Neuronal stem cell (in vitro differentiated cells): Measurements from ENCODE around the gene CCDC187.

Experiments
- DNase-seq: peaks from one replicate; pipeline ENCODE4 v3.0.0-alpha.2; 2013; ENCODE audit warnings: low spot score
- H2AFZ ChIP-seq: one replicate; pipeline ENCODE4 v1.6.1; 2013; ENCODE audit warnings: mild to moderate bottlenecking, low read length, inconsistent platforms
- H2AK5ac ChIP-seq: 2 replicates; pipeline ENCODE4 v1.6.1; 2013; ENCODE audit warnings: low read depth, mild to moderate bottlenecking, inconsistent platforms, low read length, moderate library complexity, mixed read lengths
- H2BK120ac ChIP-seq: 2 replicates; pipeline ENCODE4 v1.6.1; 2013; ENCODE audit warnings: low read depth, mild to moderate bottlenecking, inconsistent platforms, low read length, moderate library complexity, mixed read lengths
- H2BK12ac ChIP-seq: one replicate; pipeline ENCODE4 v1.6.1; 2013; ENCODE audit warnings: low read length, inconsistent platforms
- H2BK15ac ChIP-seq: 2 replicates; pipeline ENCODE4 v1.6.1; 2013; ENCODE audit warnings: mild to moderate bottlenecking, low read length, inconsistent platforms, mixed read lengths
- H2BK5ac ChIP-seq: one replicate; pipeline ENCODE4 v1.6.1; 2013; ENCODE audit warnings: inconsistent platforms, mild to moderate bottlenecking, low read length, moderate library complexity
- H3K14ac ChIP-seq: one replicate; pipeline ENCODE4 v1.6.1; 2013; ENCODE audit warnings: low read length, inconsistent platforms
- H3K18ac ChIP-seq: 2 replicates; pipeline ENCODE4 v1.6.1; 2013; ENCODE audit warnings: low read length, inconsistent platforms
- H3K23ac ChIP-seq: 2 replicates; pipeline ENCODE4 v1.6.1; 2013; ENCODE audit warnings: low read depth, mild to moderate bottlenecking, mixed read lengths, low read length, inconsistent platforms; ENCODE audit not compliant: poor library complexity
- H3K27ac ChIP-seq: replicated peaks from 3 replicates; pipeline ENCODE4 v1.5.1; 2013; ENCODE audit warnings: low read length, inconsistent platforms
- H3K27me3 ChIP-seq, 3 experiments: 2 replicates each; pipeline ENCODE4 v1.6.1; 2013; ENCODE audit warnings: low read length in 3 of 3, mild to moderate bottlenecking in 2 of 3, inconsistent platforms in 1 of 3, low read depth in 1 of 3, mixed read lengths in 1 of 3, moderate library complexity in 1 of 3; ENCODE audit not compliant: control insufficient read depth in 3 of 3, insufficient read depth in 3 of 3
- H3K36me3 ChIP-seq, 2 donors: replicated peaks in 1 of 2; 2 replicates each; pipeline ENCODE4 v1.6.1; 2013; ENCODE audit warnings: low read length in 2 of 2; ENCODE audit not compliant: control insufficient read depth in 2 of 2, insufficient read depth in 2 of 2
- H3K4ac ChIP-seq: 2 replicates; pipeline ENCODE4 v1.6.1; 2013; ENCODE audit warnings: inconsistent platforms, mild to moderate bottlenecking, low read length, moderate library complexity
- H3K4me1 ChIP-seq, 2 donors: 1 replicate in 1 of 2; 2 replicates in 1 of 2; pipeline ENCODE4 v1.6.1; 2013; ENCODE audit warnings: low read length in 2 of 2, low read depth in 1 of 2; ENCODE audit not compliant: control insufficient read depth in 2 of 2, insufficient read depth in 1 of 2
- H3K4me2 ChIP-seq: one replicate; pipeline ENCODE4 v1.6.1; 2013; ENCODE audit warnings: mild to moderate bottlenecking, low read length, inconsistent platforms; ENCODE audit not compliant: insufficient read depth, poor library complexity, severe bottlenecking
- H3K4me3 ChIP-seq, 2 donors: 2 replicates each; pipeline ENCODE4 v1.5.1; 2013; ENCODE audit warnings: low read length in 2 of 2, mild to moderate bottlenecking in 2 of 2, inconsistent platforms in 1 of 2, moderate library complexity in 1 of 2
- H3K79me1 ChIP-seq: one replicate; pipeline ENCODE4 v1.6.1; 2013; ENCODE audit warnings: low read depth, mild to moderate bottlenecking, inconsistent platforms, low read length, moderate library complexity
- H3K9ac ChIP-seq: one replicate; pipeline ENCODE4 v1.6.1; 2013; ENCODE audit warnings: mild to moderate bottlenecking, low read depth, low read length, inconsistent platforms; ENCODE audit not compliant: poor library complexity
- H3K9me3 ChIP-seq, 2 donors: replicated peaks in 1 of 2; 2 replicates each; pipeline versions ENCODE3 to v1.6.1; 2013; ENCODE audit warnings: low read length in 2 of 2, mild to moderate bottlenecking in 2 of 2, inconsistent platforms in 1 of 2, low read depth in 1 of 2, mixed read lengths in 1 of 2, moderate library complexity in 1 of 2; ENCODE audit not compliant: control insufficient read depth in 2 of 2, insufficient read depth in 1 of 2
- H4K8ac ChIP-seq: one replicate; pipeline ENCODE4 v1.6.1; 2013; ENCODE audit warnings: low read depth, mild to moderate bottlenecking, inconsistent platforms, low read length, moderate library complexity
- H4K91ac ChIP-seq: one replicate; pipeline ENCODE4 v1.6.1; 2013; ENCODE audit warnings: low read length, low read depth, mild to moderate bottlenecking, inconsistent platforms; ENCODE audit not compliant: poor library complexity
- WGBS, 2 donors: extraction: QIAGEN DNeasy Blood & Tissue Kit; methylation state at CpG; one replicate each; pipeline ENCODE4 v1.1.7; 2013; ENCODE audit warnings: missing lambda C conversion rate in 2 of 2, mixed read lengths in 1 of 2; ENCODE audit not compliant: insufficient read length in 2 of 2, insufficient replicate concordance in 1 of 2; ENCODE audit errors: extremely low coverage in 2 of 2; 5-methylcytosine and 5-hydroxymethylcytosine counted together

CCDC187 gene

GRCh38 chr9:136235709-136236455 lies 68.0 kb downstream of the CCDC187 start:
- no CpG with 5 or more reads among the region's 27 CpGs for WGBS, 2 donors
- Histone ChIP-seq H2BK15ac (no peak overlapping the region), H2BK12ac (no peak overlapping the region), H3K4me3 (no peak overlapping the region), H3K4ac (no peak overlapping the region), H2AFZ (no peak overlapping the region), H3K27ac (no peak overlapping the region), H3K36me3 (peaks cover 22 to 55% of the 10 kb centered on the region in 2 donors), H4K8ac (no peak overlapping the region), H2AK5ac (no peak overlapping the region), H3K79me1 (peaks cover 19% of the 10 kb centered on the region), H3K9ac (peak overlapping the region; percentile 12), H3K4me2 (no peak overlapping the region), H3K23ac (no peak overlapping the region), H3K18ac (no peak overlapping the region), H3K9me3 (no peaks in the 10 kb centered on the region), H2BK5ac (no peak overlapping the region), H4K91ac (no peak overlapping the region), H3K27me3 (no peaks in the 10 kb centered on the region), H3K14ac (no peak overlapping the region), H2BK120ac (no peak overlapping the region), H3K4me1 (no peaks in the 10 kb centered on the region)
- no peak for DNase-seq

GRCh38 chr9:136235171-136235570 lies 68.7 kb downstream of the CCDC187 start:
- Histone ChIP-seq H2BK15ac (no peak overlapping the region), H3K14ac (no peak overlapping the region), H3K36me3 (peaks cover 22 to 58% of the 10 kb centered on the region in 2 donors), H3K4ac (no peak overlapping the region), H2AK5ac (no peak overlapping the region), H3K9me3 (no peaks in the 10 kb centered on the region), H3K4me3 (no peak overlapping the region), H3K79me1 (peaks cover 19% of the 10 kb centered on the region), H3K27ac (no peak overlapping the region), H3K27me3 (no peaks in the 10 kb centered on the region), H3K4me1 (no peaks in the 10 kb centered on the region), H4K8ac (no peak overlapping the region), H2BK5ac (peak overlapping the region; percentile 17), H3K18ac (no peak overlapping the region), H4K91ac (no peak overlapping the region), H3K9ac (no peak overlapping the region), H2AFZ (no peak overlapping the region), H3K4me2 (no peak overlapping the region), H2BK120ac (no peak overlapping the region), H2BK12ac (no peak overlapping the region), H3K23ac (no peak overlapping the region)
- DNase-seq = no peak
- WGBS, 2 donors = no CpG with 5 or more reads among the region's 17 CpGs

- Histone ChIP-seq H2BK12ac (no peak overlapping the region), H3K9me3 (no peaks in the 10 kb centered on the region), H3K27ac (no peak overlapping the region), H2BK15ac (no peak overlapping the region), H3K4me1 (no peaks in the 10 kb centered on the region), H2BK5ac (no peak overlapping the region), H3K14ac (no peak overlapping the region), H4K8ac (no peak overlapping the region), H3K4me2 (no peak overlapping the region), H3K9ac (peak overlapping the region; percentile 56), H3K27me3 (no peaks in the 10 kb centered on the region), H3K36me3 (peaks cover 22 to 58% of the 10 kb centered on the region in 2 donors), H2AK5ac (no peak overlapping the region), H3K18ac (no peak overlapping the region), H3K79me1 (peaks cover 19% of the 10 kb centered on the region), H3K4ac (no peak overlapping the region), H3K4me3 (no peak overlapping the region), H2AFZ (no peak overlapping the region), H4K91ac (no peak overlapping the region), H3K23ac (peak overlapping the region; percentile 82), H2BK120ac (no peak overlapping the region)
- no CpG with 5 or more reads among the region's 21 CpGs for WGBS, 2 donors
- no peak for DNase-seq
Measured at GRCh38 chr9:136234597-136234996, 69.3 kb downstream of the CCDC187 start.

DNA sequence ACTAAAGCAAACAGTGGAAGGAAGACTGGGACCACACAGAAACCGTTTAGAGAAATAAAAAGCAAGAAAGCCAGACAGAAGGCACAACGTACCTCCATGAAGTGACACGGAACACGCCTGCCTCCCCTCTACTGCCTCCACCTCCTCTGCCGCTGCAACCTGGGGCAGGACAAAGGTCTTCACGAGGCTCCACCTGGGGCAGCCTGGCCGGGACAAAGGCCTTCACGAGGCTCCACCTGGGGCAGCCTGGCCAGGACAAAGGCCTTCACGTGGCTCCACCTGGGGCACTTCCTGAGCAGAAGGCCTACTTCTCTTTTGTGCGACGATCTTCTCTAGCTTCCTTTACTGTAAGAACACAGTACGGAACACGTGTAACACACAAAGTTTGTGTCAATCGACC lies 70.0 kb downstream of the CCDC187 start:
- no peak overlapping the region for H2BK12ac ChIP-seq
- H4K91ac ChIP-seq = no peak overlapping the region
- no CpG with 5 or more reads among the region's 14 CpGs for whole genome bisulfite sequencing, 2 donors
- no peak overlapping the region for H3K9ac ChIP-seq
- no peak overlapping the region for H3K27ac ChIP-seq
- no peak overlapping the region for H2BK120ac ChIP-seq
- no peak for DNase-seq
- H3K23ac ChIP-seq = no peak overlapping the region
- no peak overlapping the region for H3K4ac ChIP-seq
- H4K8ac ChIP-seq = peak overlapping the region; percentile 89
- peaks cover 19% of the 10 kb centered on the region for H3K79me1 ChIP-seq
- H3K14ac ChIP-seq = no peak overlapping the region
- no peak overlapping the region for H3K18ac ChIP-seq
- H3K36me3 ChIP-seq = peaks cover 22 to 61% of the 10 kb centered on the region in 2 donors
- H2AFZ ChIP-seq = no peak overlapping the region
- no peak overlapping the region for H3K4me2 ChIP-seq
- no peaks in the 10 kb centered on the region for H3K27me3 ChIP-seq
- H3K9me3 ChIP-seq = no peaks in the 10 kb centered on the region
- H3K4me3 ChIP-seq = no peak overlapping the region
- peak overlapping the region; percentile 32 for H2BK5ac ChIP-seq
- H2AK5ac ChIP-seq = no peak overlapping the region
- H2BK15ac ChIP-seq = no peak overlapping the region
- no peaks in the 10 kb centered on the region for H3K4me1 ChIP-seq
